HCT116 (cell line): ENCODE results near the gene SCAI. TPM values are rescaled to one million over a fixed set of nuclear protein-coding genes. Genes with fewer than 3 reads are reported as not detected.

Source experiments
- ATAC-seq: fragments of 200-7000 bp; cut with Tn5 transposase; 2 replicates; pipeline ENCODE4 v1.9.1; 2020; ENCODE audit warnings: mild to moderate bottlenecking, moderate library complexity
- BruUV-seq: library from RNA; stranded (reverse); fragments of 400-500 nt; replicated peaks from 2 replicates; lab custom pipeline; 2021; lab: Mats Ljungman, UMichigan
- CTCF ChIA-PET: fragments of 300-600 bp; sonication (Branson Sonifier 250); formaldehyde crosslinking; loops from one replicate; lab custom pipeline; 2021; ENCODE audit warnings: antibody characterized with exemption; lab: Charles Lee
- POLR2A ChIA-PET: fragments of 300-600, 350-600 bp; sonication (Branson Sonifier 250); formaldehyde crosslinking; loops from one replicate; lab custom pipeline; 2021; ENCODE audit warnings: antibody characterized with exemption; lab: Charles Lee
- RAD21 ChIA-PET, 2 experiments: fragments of 300-600 bp; sonication (Branson Sonifier 250); formaldehyde crosslinking; loops; one replicate each; lab custom pipeline; 2023; ENCODE audit warnings: low total read pairs in 2 of 2; ENCODE audit not compliant: uncharacterized antibody in 2 of 2, unreplicated experiment in 2 of 2, low non-redundant PET in 1 of 2; lab: Charles Lee
- DNase-seq: peaks from one replicate; pipeline ENCODE4 v3.0.0-alpha.2; 2010; ENCODE audit warnings: low read depth, low spot score
- H2AFZ ChIP-seq: fragments of 200-600 bp; shearing (Covaris generic), sonication (generic); 2 replicates; pipeline ENCODE4 v1.6.1; 2017; ENCODE audit warnings: low read depth, mixed run types, mixed read lengths, antibody characterized with exemption, low read length; ENCODE audit not compliant: poor library complexity, severe bottlenecking
- H3K27ac ChIP-seq: 2 replicates; pipeline ENCODE4 v1.5.1; 2012; ENCODE audit warnings: low read depth, low read length
- H3K27me3 ChIP-seq: fragments of 200-600 bp; sonication (generic); 2 replicates; pipeline ENCODE4 v1.6.1; 2016; ENCODE audit warnings: mixed run types, low read length, mixed read lengths; ENCODE audit not compliant: insufficient read depth
- H3K36me3 ChIP-seq, 2 experiments: fragments of 200-500 bp in 1 of 2; fragments of 200-600 bp in 1 of 2; sonication (Bioruptor generic) in 1 of 2; sonication (generic) in 1 of 2; 2 replicates each; pipeline versions ENCODE4 v1.5.1 to v1.6.1; 2014 to 2016; ENCODE audit warnings: low read length in 2 of 2, inconsistent platforms in 1 of 2, mixed read lengths in 1 of 2, mixed run types in 1 of 2; ENCODE audit not compliant: insufficient read depth in 2 of 2, control insufficient read depth in 1 of 2
- H3K4me1 ChIP-seq, 2 experiments: fragments of 200-600 bp in 1 of 2; sonication (generic) in 1 of 2; 2 replicates each; pipeline versions ENCODE4 v1.5.1 to v1.6.1; 2012 to 2017; ENCODE audit warnings: low read length in 2 of 2, inconsistent platforms in 1 of 2, mild to moderate bottlenecking in 1 of 2, mixed read lengths in 1 of 2, mixed run types in 1 of 2, moderate library complexity in 1 of 2; ENCODE audit not compliant: insufficient read depth in 2 of 2, control insufficient read depth in 1 of 2
- H3K4me2 ChIP-seq: fragments of 200-600 bp; sonication (generic); 2 replicates; pipeline ENCODE4 v1.6.1; 2017; ENCODE audit warnings: mixed run types, low read length, mixed read lengths
- H3K4me3 ChIP-seq, 2 experiments: fragments of 200-600 bp in 1 of 2; sonication (generic) in 1 of 2; replicated peaks in 1 of 2; 2 replicates each; pipeline ENCODE4 v1.5.1; 2011 to 2016; ENCODE audit warnings: low read length in 2 of 2, control low read depth in 1 of 2, low read depth in 1 of 2, mild to moderate bottlenecking in 1 of 2, mixed read lengths in 1 of 2, mixed run types in 1 of 2
- H3K79me2 ChIP-seq: fragments of 200-600 bp; sonication (generic); 2 replicates; pipeline ENCODE4 v1.6.1; 2017; ENCODE audit warnings: mild to moderate bottlenecking, mixed run types, low read length, moderate library complexity, mixed read lengths; ENCODE audit not compliant: insufficient read depth
- H3K9ac ChIP-seq: fragments of 200-600 bp; sonication (generic); 2 replicates; pipeline ENCODE4 v1.6.1; 2016; ENCODE audit warnings: low read length, mixed read lengths
- H3K9me2 ChIP-seq: fragments of 200-600 bp; sonication (generic), shearing (Covaris generic); 2 replicates; pipeline ENCODE4 v1.6.1; 2017; ENCODE audit warnings: mixed run types, mild to moderate bottlenecking, moderate library complexity; ENCODE audit not compliant: insufficient read depth
- H3K9me3 ChIP-seq, 2 experiments: fragments of 200-500 bp in 1 of 2; fragments of 200-600 bp in 1 of 2; sonication (Bioruptor generic) in 1 of 2; sonication (generic) in 1 of 2; 2 replicates each; pipeline ENCODE4 v1.6.1; 2014 to 2017; ENCODE audit warnings: low read length in 2 of 2, mixed read lengths in 2 of 2, inconsistent platforms in 1 of 2, low read depth in 1 of 2, mild to moderate bottlenecking in 1 of 2, mixed run types in 1 of 2, moderate library complexity in 1 of 2; ENCODE audit not compliant: control insufficient read depth in 1 of 2, insufficient read depth in 1 of 2
- H4K20me1 ChIP-seq: fragments of 200-600 bp; sonication (generic), shearing (Covaris generic); 2 replicates; pipeline ENCODE4 v1.6.1; 2017; ENCODE audit warnings: mixed run types, mild to moderate bottlenecking, moderate library complexity; ENCODE audit not compliant: insufficient read depth
- CEBPB ChIP-seq: IDR thresholded peaks from 2 replicates; pipeline ENCODE4 v1.6.1; 2012; ENCODE audit warnings: low read depth
- CTCF ChIP-seq, 3 experiments: fragments of 200-600 bp in 1 of 3; sonication (generic) in 1 of 3; IDR thresholded peaks in 2 of 3; conservative IDR thresholded peaks in 1 of 3; 2 replicates each; pipeline ENCODE4 v1.5.1; 2012 to 2017; ENCODE audit warnings: low read depth in 2 of 3, low read length in 2 of 3, antibody characterized with exemption in 1 of 3, borderline replicate concordance in 1 of 3, control low read depth in 1 of 3, mild to moderate bottlenecking in 1 of 3, mixed read lengths in 1 of 3, mixed run types in 1 of 3, moderate library complexity in 1 of 3; ENCODE audit not compliant: insufficient read depth in 1 of 3
- EGR1 ChIP-seq: IDR thresholded peaks from 2 replicates; pipeline ENCODE4 v1.6.1; 2012; ENCODE audit warnings: low read depth
- ELF1 ChIP-seq: IDR thresholded peaks from 2 replicates; pipeline ENCODE4 v1.6.1; 2012; ENCODE audit warnings: low read depth, borderline replicate concordance
- EZH2 ChIP-seq: fragments of 200-600 bp; sonication (generic); IDR thresholded peaks from 2 replicates; pipeline ENCODE4 v1.6.1; 2017; ENCODE audit warnings: antibody characterized with exemption, mixed run types
- EZH2phosphoT487 ChIP-seq: fragments of 200-600 bp; IDR thresholded peaks from 2 replicates; pipeline ENCODE4 v1.6.1; 2018; ENCODE audit warnings: antibody characterized with exemption, borderline replicate concordance
- FOSL1 ChIP-seq: IDR thresholded peaks from 2 replicates; pipeline ENCODE4 v1.6.1; 2012; ENCODE audit warnings: low read depth
- JUND ChIP-seq: IDR thresholded peaks from 2 replicates; pipeline ENCODE4 v1.6.1; 2012
- POLR2A ChIP-seq: IDR thresholded peaks from 2 replicates; pipeline ENCODE4 v1.7.0; 2011; ENCODE audit warnings: borderline replicate concordance; ENCODE audit not compliant: insufficient read depth, insufficient read length; ENCODE audit errors: extremely low read depth
- SIN3A ChIP-seq: IDR thresholded peaks from 2 replicates; pipeline ENCODE4 v1.6.1; 2012; ENCODE audit warnings: low read depth
- SP1 ChIP-seq: IDR thresholded peaks from 2 replicates; pipeline ENCODE4 v1.6.1; 2012; ENCODE audit warnings: low read depth
- TCF7L2 ChIP-seq: IDR thresholded peaks from 2 replicates; pipeline ENCODE4 v1.7.0; 2011; ENCODE audit warnings: borderline replicate concordance, inconsistent platforms; ENCODE audit not compliant: insufficient read depth, insufficient read length; ENCODE audit errors: extremely low read depth
- YY1 ChIP-seq: IDR thresholded peaks from 2 replicates; pipeline ENCODE4 v1.6.1; 2011; ENCODE audit warnings: low read length, low read depth, moderate library complexity, mild to moderate bottlenecking; ENCODE audit not compliant: insufficient replicate concordance; ENCODE audit errors: extremely low read depth
- ZFX ChIP-seq: fragments of 450-650 bp; IDR thresholded peaks from 2 replicates; pipeline ENCODE4 v1.6.1; 2017
- ZNF274 ChIP-seq: fragments of 200-500 bp; sonication (Bioruptor generic); IDR thresholded peaks from 2 replicates; pipeline ENCODE4 v1.6.1; 2014; ENCODE audit warnings: mild to moderate bottlenecking, low read depth, low read length, inconsistent platforms
- intact Hi-C: fragments of 100-400 bp; cut with micrococcal nuclease; formaldehyde crosslinking; loops from 2 replicates; pipeline ENCODE4 v1.10.0; 2022
- total RNA-seq: library from RNA; stranded (reverse); gene quantifications from one replicate; pipeline ENCODE4 v1.2.1, GENCODE V29; 2021; ENCODE audit not compliant: unreplicated experiment
- TF ChIP-seq, protein P1 (sequence below): IDR thresholded peaks from 2 replicates; pipeline ENCODE4 v1.6.1; 2011; ENCODE audit warnings: mild to moderate bottlenecking, low read length, moderate library complexity; ENCODE audit not compliant: insufficient replicate concordance; ENCODE audit errors: extremely low read depth
- TF ChIP-seq, protein P2 (sequence below): IDR thresholded peaks from 2 replicates; pipeline ENCODE4 v1.6.1; 2012; ENCODE audit warnings: low read depth

The SCAI gene
- total RNA-seq, 1 experiment from 2014 or later = 14.0 TPM

DNA sequence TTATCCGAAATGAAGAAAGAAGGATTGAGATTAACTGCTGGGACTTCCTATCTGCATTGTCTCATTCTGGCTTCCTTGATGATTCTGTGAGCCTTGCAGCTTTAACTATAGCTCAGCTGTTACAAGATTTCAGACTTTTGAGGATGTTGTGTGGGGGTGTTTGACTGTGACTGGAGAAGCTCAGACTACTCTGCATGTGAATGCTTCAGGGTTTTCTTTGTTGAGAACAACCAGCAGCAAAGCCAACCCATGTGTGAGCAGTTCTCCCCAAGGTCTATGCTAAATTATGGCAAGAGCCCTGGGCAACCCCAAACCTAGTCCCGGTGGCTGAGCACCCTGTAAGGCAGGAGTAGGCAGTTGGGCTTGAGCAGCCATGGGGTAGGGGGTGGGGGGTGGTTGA is 8.4 kb upstream of the SCAI start:
- CTCF ChIA-PET = no interaction called here
- TF ChIP-seq, protein P1, sequence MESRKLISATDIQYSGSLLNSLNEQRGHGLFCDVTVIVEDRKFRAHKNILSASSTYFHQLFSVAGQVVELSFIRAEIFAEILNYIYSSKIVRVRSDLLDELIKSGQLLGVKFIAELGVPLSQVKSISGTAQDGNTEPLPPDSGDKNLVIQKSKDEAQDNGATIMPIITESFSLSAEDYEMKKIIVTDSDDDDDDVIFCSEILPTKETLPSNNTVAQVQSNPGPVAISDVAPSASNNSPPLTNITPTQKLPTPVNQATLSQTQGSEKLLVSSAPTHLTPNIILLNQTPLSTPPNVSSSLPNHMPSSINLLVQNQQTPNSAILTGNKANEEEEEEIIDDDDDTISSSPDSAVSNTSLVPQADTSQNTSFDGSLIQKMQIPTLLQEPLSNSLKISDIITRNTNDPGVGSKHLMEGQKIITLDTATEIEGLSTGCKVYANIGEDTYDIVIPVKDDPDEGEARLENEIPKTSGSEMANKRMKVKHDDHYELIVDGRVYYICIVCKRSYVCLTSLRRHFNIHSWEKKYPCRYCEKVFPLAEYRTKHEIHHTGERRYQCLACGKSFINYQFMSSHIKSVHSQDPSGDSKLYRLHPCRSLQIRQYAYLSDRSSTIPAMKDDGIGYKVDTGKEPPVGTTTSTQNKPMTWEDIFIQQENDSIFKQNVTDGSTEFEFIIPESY = no peak
- no peak for TF ChIP-seq YY1
- no peak for TF ChIP-seq ZNF274
- no peak for TF ChIP-seq POLR2A
- no peak for TF ChIP-seq CEBPB
- TF ChIP-seq CTCF (IDR thresholded peaks at IDR 0.05 in 2 of 3, conservative IDR thresholded peaks at IDR 0.05 in 1 of 3; ENCODE audit: borderline replicate concordance in 1 of 3, insufficient read depth in 1 of 3, low read depth in 2 of 3, low read length in 2 of 3) = no peak
- no peak for TF ChIP-seq JUND
- no peak for TF ChIP-seq FOSL1
- no peak for TF ChIP-seq TCF7L2
- no peak for TF ChIP-seq EZH2
- no peak for TF ChIP-seq ZFX
- TF ChIP-seq SIN3A = no peak
- no peak for TF ChIP-seq EZH2phosphoT487
- TF ChIP-seq, protein P2, sequence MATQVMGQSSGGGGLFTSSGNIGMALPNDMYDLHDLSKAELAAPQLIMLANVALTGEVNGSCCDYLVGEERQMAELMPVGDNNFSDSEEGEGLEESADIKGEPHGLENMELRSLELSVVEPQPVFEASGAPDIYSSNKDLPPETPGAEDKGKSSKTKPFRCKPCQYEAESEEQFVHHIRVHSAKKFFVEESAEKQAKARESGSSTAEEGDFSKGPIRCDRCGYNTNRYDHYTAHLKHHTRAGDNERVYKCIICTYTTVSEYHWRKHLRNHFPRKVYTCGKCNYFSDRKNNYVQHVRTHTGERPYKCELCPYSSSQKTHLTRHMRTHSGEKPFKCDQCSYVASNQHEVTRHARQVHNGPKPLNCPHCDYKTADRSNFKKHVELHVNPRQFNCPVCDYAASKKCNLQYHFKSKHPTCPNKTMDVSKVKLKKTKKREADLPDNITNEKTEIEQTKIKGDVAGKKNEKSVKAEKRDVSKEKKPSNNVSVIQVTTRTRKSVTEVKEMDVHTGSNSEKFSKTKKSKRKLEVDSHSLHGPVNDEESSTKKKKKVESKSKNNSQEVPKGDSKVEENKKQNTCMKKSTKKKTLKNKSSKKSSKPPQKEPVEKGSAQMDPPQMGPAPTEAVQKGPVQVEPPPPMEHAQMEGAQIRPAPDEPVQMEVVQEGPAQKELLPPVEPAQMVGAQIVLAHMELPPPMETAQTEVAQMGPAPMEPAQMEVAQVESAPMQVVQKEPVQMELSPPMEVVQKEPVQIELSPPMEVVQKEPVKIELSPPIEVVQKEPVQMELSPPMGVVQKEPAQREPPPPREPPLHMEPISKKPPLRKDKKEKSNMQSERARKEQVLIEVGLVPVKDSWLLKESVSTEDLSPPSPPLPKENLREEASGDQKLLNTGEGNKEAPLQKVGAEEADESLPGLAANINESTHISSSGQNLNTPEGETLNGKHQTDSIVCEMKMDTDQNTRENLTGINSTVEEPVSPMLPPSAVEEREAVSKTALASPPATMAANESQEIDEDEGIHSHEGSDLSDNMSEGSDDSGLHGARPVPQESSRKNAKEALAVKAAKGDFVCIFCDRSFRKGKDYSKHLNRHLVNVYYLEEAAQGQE = no peak
- TF ChIP-seq SP1 = no peak
- no peak for TF ChIP-seq ELF1
- TF ChIP-seq EGR1 = no peak
- no peak for DNase-seq
- Histone ChIP-seq H3K27me3 (no peaks in the 10 kb centered on the region), H4K20me1 (no peaks in the 10 kb centered on the region), H3K4me1 (no peaks in the 10 kb centered on the region), H3K27ac (no peak overlapping the region), H3K4me2 (no peak overlapping the region), H3K4me3 (no peak overlapping the region), H3K9me3 (no peaks in the 10 kb centered on the region), H3K9me2 (no peaks in the 10 kb centered on the region), H3K36me3 (peaks cover 19 to 20% of the 10 kb centered on the region in 2 experiments; a peak in 3 of 4 replicates), H3K79me2 (no peaks in the 10 kb centered on the region; the same call in 1 of the 2 replicates), H3K9ac (no peak overlapping the region), H2AFZ (no peak overlapping the region)
- RAD21 ChIA-PET = no interaction called here
- POLR2A ChIA-PET = no interaction called here
- intact Hi-C loops = no loop called here
- no peak for ATAC-seq
- no TSS peak for BruUV-seq
